K562 (cell line): Measurements from ENCODE around the gene FOS. TPM values are rescaled to one million over a fixed set of nuclear protein-coding genes. Genes with fewer than 3 reads are reported as not detected.
A peak's percentile ranks its signal among the peaks of the same experiment; 100 is the strongest.

ENCODE experiments used
- ATF1 ChIP-seq, 2 experiments: fragments of 450-650 bp in 1 of 2; IDR thresholded peaks; 2 replicates each; pipeline ENCODE4 v1.6.1; 2016; ENCODE audit warnings: missing compliant biosample characterization in 1 of 2, missing genetic modification characterization in 1 of 2
- BRF1 ChIP-seq: IDR thresholded peaks from 3 replicates; pipeline ENCODE4 v1.6.1; 2011; ENCODE audit warnings: borderline replicate concordance, mild to moderate bottlenecking; ENCODE audit not compliant: insufficient read length; ENCODE audit errors: extremely low read depth
- CBX1 ChIP-seq: sonication (generic); IDR thresholded peaks from 2 replicates; pipeline ENCODE4 v1.6.1; 2016; ENCODE audit warnings: antibody characterized with exemption, low read depth, mild to moderate bottlenecking
- CBX3 ChIP-seq, 2 experiments: IDR thresholded peaks; 1 replicate in 1 of 2; 2 replicates in 1 of 2; pipeline ENCODE4 v1.6.1; 2012; ENCODE audit warnings: inconsistent platforms in 2 of 2, low read length in 2 of 2, borderline replicate concordance in 1 of 2, control low read depth in 1 of 2
- CHD1 ChIP-seq: fragments of 200-600 bp; sonication (generic); IDR thresholded peaks from one replicate; pipeline ENCODE4 v1.6.1; 2012; ENCODE audit warnings: mild to moderate bottlenecking, moderate library complexity, low read length, inconsistent platforms
- ETV6 ChIP-seq, 3 experiments: fragments of 150-350 bp in 1 of 3; sonication (generic) in 1 of 3; formaldehyde crosslinking in 1 of 3; IDR thresholded peaks; 2 replicates each; pipeline versions ENCODE4 v1.6.1 to v1.8.0; 2014 to 2022; ENCODE audit warnings: borderline replicate concordance in 2 of 3, low read depth in 2 of 3, antibody characterized with exemption in 1 of 3, low read length in 1 of 3, mild to moderate bottlenecking in 1 of 3, missing genetic modification reagents in 1 of 3
- EWSR1 ChIP-seq: fragments of 450-650 bp; IDR thresholded peaks from 2 replicates; pipeline ENCODE4 v1.6.1; 2018; ENCODE audit warnings: borderline replicate concordance, mild to moderate bottlenecking, low read depth, moderate library complexity; ENCODE audit not compliant: partially characterized antibody
- HNRNPK ChIP-seq: fragments of 200-400 bp; formaldehyde crosslinking; IDR thresholded peaks from one replicate; pipeline ENCODE4 v1.6.1; 2018; ENCODE audit warnings: mild to moderate bottlenecking, low read depth, low read length; ENCODE audit not compliant: poor library complexity, severe bottlenecking
- MIER1 ChIP-seq: fragments of 450-650 bp; IDR thresholded peaks from 2 replicates; pipeline ENCODE4 v1.6.1; 2016; ENCODE audit warnings: antibody characterized with exemption, mild to moderate bottlenecking, low read depth
- NCOA6 ChIP-seq: fragments of 450-650 bp; IDR thresholded peaks from 2 replicates; pipeline ENCODE4 v1.6.1; 2017; ENCODE audit warnings: mild to moderate bottlenecking
- NR1H2 ChIP-seq: sonication (generic); formaldehyde crosslinking; IDR thresholded peaks from 2 replicates; pipeline ENCODE4 v1.4.0; 2020; ENCODE audit warnings: mild to moderate bottlenecking, missing genetic modification reagents
- NR2F6 ChIP-seq: fragments of 450-650 bp; formaldehyde crosslinking; IDR thresholded peaks from 2 replicates; pipeline ENCODE4 v1.4.0; 2020; ENCODE audit warnings: mild to moderate bottlenecking
- POLR2AphosphoS2 ChIP-seq: IDR thresholded peaks from 2 replicates; pipeline ENCODE4 v1.6.1; 2012; ENCODE audit warnings: low read length, improper control_type of control experiment
- SIN3B ChIP-seq: fragments of 450-650 bp; IDR thresholded peaks from 2 replicates; pipeline ENCODE4 v1.6.1; 2017; ENCODE audit warnings: low read depth, mild to moderate bottlenecking, moderate library complexity
- SMAD4 ChIP-seq: fragments of 250-450 bp; sonication (Bioruptor Pico); conservative IDR thresholded peaks from 2 replicates; pipeline ENCODE4 v1.8.0; 2021; ENCODE audit warnings: inconsistent platforms, mild to moderate bottlenecking, moderate library complexity
- SMARCA5 ChIP-seq: fragments of 450-650 bp; IDR thresholded peaks from 2 replicates; pipeline ENCODE4 v1.6.1; 2016
- STAT5A ChIP-seq: IDR thresholded peaks from 2 replicates; pipeline ENCODE4 v1.6.1; 2012; ENCODE audit warnings: low read length, inconsistent platforms, borderline replicate concordance
- TAF9B ChIP-seq: fragments of 450-650 bp; IDR thresholded peaks from 2 replicates; pipeline ENCODE4 v1.6.1; 2018; ENCODE audit warnings: mild to moderate bottlenecking; ENCODE audit not compliant: partially characterized antibody
- ZKSCAN8 ChIP-seq: fragments of 200-800 bp; sonication (Bioruptor generic); IDR thresholded peaks from 2 replicates; pipeline ENCODE4 v1.6.1; 2016; ENCODE audit warnings: missing genetic modification characterization, missing compliant biosample characterization
- ZNF444 ChIP-seq: fragments of 250-450 bp; sonication (Bioruptor Pico); IDR thresholded peaks from 2 replicates; pipeline ENCODE4 v1.4.0; 2020; ENCODE audit warnings: mild to moderate bottlenecking, moderate library complexity
- ZNF780A ChIP-seq: fragments of 250-450 bp; sonication (Bioruptor Pico); IDR thresholded peaks from 2 replicates; pipeline ENCODE4 v1.5.0; 2021; ENCODE audit warnings: mild to moderate bottlenecking
- ZNF79 ChIP-seq: fragments of 250-450 bp; sonication (Bioruptor Pico); IDR thresholded peaks from 2 replicates; pipeline ENCODE4 v1.4.0; 2020; ENCODE audit warnings: low read depth, mild to moderate bottlenecking, moderate library complexity
- polyA plus RNA-seq, 8 experiments: library from polyadenylated mRNA; depleted of rRNA in 4 of 8; stranded (reverse) in 5 of 8; unstranded in 3 of 8; fragments of >200 nt; fragmentation: Nextera tagmentation in 2 of 8; fragmentation: Illumina TruSeq in 1 of 8; extraction: Ambion mirVana in 2 of 8; extraction: Trizol in 1 of 8; gene quantifications; 2 replicates each; pipeline versions ENCODE4 v1.2.1 to v1.2.3, GENCODE V29; 2011 to 2014; ENCODE audit warnings: inconsistent platforms in 1 of 8, missing spikeins in 1 of 8
- total RNA-seq, 7 experiments: library from RNA; depleted of rRNA in 6 of 7; stranded (reverse); fragments of >200 nt in 6 of 7; fragmentation: Illumina TruSeq in 2 of 7; extraction: Trizol in 2 of 7; gene quantifications; 2 replicates each; pipeline versions ENCODE4 v1.2.1 to v1.2.3, GENCODE V29; 2011 to 2021; ENCODE audit warnings: low replicate concordance in 1 of 7
- TF ChIP-seq, protein P1 (sequence below): sonication (generic); formaldehyde crosslinking; IDR thresholded peaks from 2 replicates; pipeline ENCODE4 v1.8.1; 2022; ENCODE audit warnings: missing genetic modification reagents
- TF ChIP-seq, protein P2 (sequence below): fragments of 450-650 bp; formaldehyde crosslinking; IDR thresholded peaks from 2 replicates; pipeline ENCODE4 v1.4.0; 2020; ENCODE audit warnings: mild to moderate bottlenecking, mixed read lengths
- TF ChIP-seq, protein P3 (sequence below): fragments of 450-650 bp; formaldehyde crosslinking; IDR thresholded peaks from 2 replicates; pipeline ENCODE4 v1.4.0; 2022; ENCODE audit warnings: mild to moderate bottlenecking, moderate library complexity

The FOS gene
- total and polyA plus RNA-seq, 9 of the 15 experiments (the other 6 are each of a cell fraction or from before 2014, with no cell fraction given), result 0.54 to 13.8 (median 8.9) TPM

DNA sequence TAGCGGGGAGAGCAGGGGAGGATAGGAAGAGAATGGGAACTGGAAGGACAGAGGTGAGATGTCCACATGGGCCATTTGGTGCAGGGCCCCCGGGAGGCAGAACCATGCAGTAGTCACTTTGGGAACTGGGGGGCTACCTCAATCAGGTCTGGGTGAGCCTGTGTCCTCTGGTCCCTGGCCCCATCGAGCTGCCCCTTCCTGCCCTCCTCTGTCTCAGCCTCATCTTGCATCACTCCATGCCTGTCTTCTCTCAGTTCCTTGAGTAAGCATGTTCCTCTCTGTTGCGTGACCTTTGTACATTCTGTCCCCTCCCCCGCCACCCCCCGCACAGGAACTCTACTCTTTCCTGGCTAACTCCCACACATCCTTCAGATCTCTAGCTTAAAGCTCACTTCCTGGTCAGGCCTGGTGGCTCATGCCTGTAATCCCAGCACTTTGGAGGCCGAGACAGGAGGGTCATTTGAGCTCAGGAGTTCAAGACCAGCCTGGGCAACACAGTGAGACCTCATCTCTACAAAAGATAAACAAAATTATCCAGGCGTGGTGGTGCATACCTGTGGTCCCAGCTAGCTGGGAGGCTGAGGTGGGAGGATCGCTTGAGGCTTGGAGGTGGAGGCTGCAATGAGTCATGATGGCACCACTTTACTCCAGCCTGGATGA is 23.2 kb downstream of the FOS start (continued):
- TF ChIP-seq HNRNPK, result no peak
- TF ChIP-seq, protein P1, sequence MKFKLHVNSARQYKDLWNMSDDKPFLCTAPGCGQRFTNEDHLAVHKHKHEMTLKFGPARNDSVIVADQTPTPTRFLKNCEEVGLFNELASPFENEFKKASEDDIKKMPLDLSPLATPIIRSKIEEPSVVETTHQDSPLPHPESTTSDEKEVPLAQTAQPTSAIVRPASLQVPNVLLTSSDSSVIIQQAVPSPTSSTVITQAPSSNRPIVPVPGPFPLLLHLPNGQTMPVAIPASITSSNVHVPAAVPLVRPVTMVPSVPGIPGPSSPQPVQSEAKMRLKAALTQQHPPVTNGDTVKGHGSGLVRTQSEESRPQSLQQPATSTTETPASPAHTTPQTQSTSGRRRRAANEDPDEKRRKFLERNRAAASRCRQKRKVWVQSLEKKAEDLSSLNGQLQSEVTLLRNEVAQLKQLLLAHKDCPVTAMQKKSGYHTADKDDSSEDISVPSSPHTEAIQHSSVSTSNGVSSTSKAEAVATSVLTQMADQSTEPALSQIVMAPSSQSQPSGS (CRISPR knock-in tag), result no peak
- peak in 1 of 2 experiments; percentile 24; a peak in 1 of 3 replicates for TF ChIP-seq CBX3 (IDR thresholded peaks at IDR 0.05; ENCODE audit: borderline replicate concordance in 1 of 2, low read length in 2 of 2)
- TF ChIP-seq ETV6 (IDR thresholded peaks at IDR 0.05; ENCODE audit: borderline replicate concordance in 1 of 2, low read depth in 2 of 2, low read length in 1 of 2), result 0 out of 4 replicates have a peak, but pooled peaks of 1 of the 2 experiments have one; percentile 25
- no peak for TF ChIP-seq ETV6 (CRISPR knock-in tag; IDR thresholded peaks at IDR 0.05; ENCODE audit: borderline replicate concordance)
- no peak for TF ChIP-seq CHD1
- TF ChIP-seq SMAD4 (CRISPR knock-in tag), result no peak; the same call in 1 of the 2 replicates
- TF ChIP-seq, protein P2, sequence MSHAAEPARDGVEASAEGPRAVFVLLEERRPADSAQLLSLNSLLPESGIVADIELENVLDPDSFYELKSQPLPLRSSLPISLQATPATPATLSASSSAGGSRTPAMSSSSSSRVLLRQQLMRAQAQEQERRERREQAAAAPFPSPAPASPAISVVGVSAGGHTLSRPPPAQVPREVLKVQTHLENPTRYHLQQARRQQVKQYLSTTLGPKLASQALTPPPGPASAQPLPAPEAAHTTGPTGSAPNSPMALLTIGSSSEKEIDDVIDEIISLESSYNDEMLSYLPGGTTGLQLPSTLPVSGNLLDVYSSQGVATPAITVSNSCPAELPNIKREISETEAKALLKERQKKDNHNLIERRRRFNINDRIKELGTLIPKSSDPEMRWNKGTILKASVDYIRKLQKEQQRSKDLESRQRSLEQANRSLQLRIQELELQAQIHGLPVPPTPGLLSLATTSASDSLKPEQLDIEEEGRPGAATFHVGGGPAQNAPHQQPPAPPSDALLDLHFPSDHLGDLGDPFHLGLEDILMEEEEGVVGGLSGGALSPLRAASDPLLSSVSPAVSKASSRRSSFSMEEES (CRISPR knock-in tag), result no peak
- TF ChIP-seq POLR2AphosphoS2, result no peak
- TF ChIP-seq BRF1, result no peak
- TF ChIP-seq NCOA6, result no peak
- TF ChIP-seq EWSR1, result no peak
- no peak for TF ChIP-seq ZKSCAN8 (CRISPR knock-in tag)
- no peak for TF ChIP-seq MIER1
- TF ChIP-seq, protein P3, sequence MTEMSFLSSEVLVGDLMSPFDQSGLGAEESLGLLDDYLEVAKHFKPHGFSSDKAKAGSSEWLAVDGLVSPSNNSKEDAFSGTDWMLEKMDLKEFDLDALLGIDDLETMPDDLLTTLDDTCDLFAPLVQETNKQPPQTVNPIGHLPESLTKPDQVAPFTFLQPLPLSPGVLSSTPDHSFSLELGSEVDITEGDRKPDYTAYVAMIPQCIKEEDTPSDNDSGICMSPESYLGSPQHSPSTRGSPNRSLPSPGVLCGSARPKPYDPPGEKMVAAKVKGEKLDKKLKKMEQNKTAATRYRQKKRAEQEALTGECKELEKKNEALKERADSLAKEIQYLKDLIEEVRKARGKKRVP (CRISPR knock-in tag), result no peak
- no peak for TF ChIP-seq ZNF780A (CRISPR knock-in tag)
- TF ChIP-seq ZNF444, result no peak
- TF ChIP-seq ZNF79, result no peak
- TF ChIP-seq SIN3B, result no peak
- TF ChIP-seq CBX1, result peak; percentile 88
- no peak for TF ChIP-seq SMARCA5
- no peak for TF ChIP-seq TAF9B
- TF ChIP-seq STAT5A, result no peak
- TF ChIP-seq NR2F6 (CRISPR knock-in tag), result no peak
- no peak for TF ChIP-seq ATF1 (CRISPR knock-in tag; IDR thresholded peaks at IDR 0.05)
- no peak for TF ChIP-seq ATF1 (tag; IDR thresholded peaks at IDR 0.05)
- no peak for TF ChIP-seq NR1H2
